GM19099 (cell line): ENCODE results near the gene MAPRE3.

Experiments used
- POLR2A ChIP-seq: IDR thresholded peaks from 3 replicates; pipeline ENCODE4 v1.6.1; 2011; ENCODE audit warnings: low read depth; ENCODE audit not compliant: insufficient read length; ENCODE audit errors: extremely low read depth

MAPRE3 gene

DNA sequence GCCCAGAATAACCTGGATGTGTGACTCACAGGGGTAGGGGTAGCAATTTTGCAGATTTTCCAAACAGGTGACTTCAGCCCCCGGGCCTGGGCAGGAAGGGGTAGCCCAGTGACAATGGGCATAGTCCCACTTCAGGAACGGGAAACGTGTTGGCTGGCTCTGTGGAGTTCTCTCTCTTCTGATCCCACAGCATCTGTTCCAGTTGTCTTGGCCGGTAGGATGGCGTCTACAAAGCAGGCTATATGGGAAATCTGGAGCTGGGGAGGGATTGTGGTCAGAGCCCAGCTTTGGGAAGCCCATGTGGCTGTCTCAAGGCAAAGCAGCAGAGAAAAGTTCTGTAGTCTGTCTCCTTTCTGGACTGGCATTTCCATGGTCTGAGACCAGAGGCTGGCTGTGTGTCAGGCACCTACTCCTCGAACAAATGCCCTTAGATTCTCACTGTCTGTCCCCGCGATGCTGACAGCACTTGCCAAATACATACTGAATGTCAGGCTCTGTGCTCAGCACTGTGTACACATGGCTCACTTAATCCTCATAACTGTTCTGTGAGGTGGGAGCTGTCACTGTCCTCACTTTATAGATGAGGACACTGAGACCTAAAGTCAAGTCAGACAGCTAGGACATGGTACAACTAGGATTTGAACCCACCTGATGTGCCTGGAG is 44.5 kb downstream of the MAPRE3 start:
- no peak for TF ChIP-seq POLR2A

DNA sequence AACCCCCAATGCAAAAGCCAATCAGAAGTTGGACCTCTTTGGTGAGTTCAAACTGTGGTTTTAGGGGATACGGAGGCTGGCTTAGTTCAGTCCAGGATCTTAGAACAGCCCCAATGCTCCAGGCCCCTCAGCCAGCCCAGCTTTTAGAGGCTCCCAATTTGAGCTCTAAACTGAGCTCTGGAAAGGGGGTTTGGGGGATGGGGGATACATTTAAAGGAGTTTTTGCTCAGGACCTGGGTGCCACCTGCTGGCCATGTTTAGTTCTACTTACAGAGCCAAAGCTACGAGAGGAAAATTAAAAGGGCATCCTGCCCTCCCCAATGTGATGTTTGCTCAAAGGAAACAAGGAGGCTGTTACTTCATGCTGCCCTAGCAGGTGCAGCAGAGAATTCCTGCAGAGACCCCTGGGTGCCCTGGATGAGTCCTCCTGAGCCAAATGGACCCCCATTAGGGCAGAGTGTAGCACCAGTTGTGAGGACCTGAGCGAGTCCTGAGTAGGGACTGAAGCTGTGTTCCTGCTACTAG is 46.4 kb downstream of the MAPRE3 start:
- no peak for TF ChIP-seq POLR2A

DNA sequence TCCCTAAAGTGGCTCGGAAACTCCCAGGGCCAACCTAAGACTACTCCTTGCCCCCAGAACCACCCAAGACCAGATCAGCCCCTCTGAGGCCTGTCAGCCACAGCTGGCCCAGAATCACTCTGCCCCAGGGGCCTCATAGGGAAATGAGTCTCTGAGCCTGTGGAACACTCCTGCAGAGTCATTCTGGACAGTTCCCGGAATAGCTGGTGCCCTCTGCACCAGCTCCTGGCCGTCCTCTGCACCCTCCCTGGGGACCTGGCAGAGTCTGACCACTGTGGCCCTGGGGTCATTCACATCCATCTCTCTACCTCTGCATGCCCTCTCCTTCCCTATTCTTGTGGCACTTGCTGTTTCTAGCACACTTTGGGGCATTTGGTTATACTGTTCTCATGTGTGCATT is 47.7 kb downstream of the MAPRE3 start:
- no peak for TF ChIP-seq POLR2A

DNA sequence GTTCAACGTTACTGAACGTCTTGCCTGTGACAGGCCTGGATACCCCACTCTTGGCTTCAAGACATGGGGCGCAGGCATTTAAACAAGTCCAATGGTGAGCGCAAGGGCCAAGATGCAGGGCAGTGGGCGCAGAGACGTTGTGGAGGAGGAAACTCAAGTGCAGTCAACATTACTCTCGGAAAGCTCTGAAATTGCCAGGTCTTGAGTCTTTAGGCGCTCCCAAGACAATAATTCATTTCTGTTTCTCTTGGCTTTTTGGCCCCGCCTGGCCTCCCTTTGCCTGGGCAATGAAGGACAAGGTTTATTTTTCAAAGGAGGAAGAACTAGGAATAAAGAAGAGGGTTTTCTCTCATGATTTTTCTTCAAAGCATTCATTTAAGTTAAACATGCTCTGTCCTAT is 49.0 kb downstream of the MAPRE3 start:
- no peak for TF ChIP-seq POLR2A

DNA sequence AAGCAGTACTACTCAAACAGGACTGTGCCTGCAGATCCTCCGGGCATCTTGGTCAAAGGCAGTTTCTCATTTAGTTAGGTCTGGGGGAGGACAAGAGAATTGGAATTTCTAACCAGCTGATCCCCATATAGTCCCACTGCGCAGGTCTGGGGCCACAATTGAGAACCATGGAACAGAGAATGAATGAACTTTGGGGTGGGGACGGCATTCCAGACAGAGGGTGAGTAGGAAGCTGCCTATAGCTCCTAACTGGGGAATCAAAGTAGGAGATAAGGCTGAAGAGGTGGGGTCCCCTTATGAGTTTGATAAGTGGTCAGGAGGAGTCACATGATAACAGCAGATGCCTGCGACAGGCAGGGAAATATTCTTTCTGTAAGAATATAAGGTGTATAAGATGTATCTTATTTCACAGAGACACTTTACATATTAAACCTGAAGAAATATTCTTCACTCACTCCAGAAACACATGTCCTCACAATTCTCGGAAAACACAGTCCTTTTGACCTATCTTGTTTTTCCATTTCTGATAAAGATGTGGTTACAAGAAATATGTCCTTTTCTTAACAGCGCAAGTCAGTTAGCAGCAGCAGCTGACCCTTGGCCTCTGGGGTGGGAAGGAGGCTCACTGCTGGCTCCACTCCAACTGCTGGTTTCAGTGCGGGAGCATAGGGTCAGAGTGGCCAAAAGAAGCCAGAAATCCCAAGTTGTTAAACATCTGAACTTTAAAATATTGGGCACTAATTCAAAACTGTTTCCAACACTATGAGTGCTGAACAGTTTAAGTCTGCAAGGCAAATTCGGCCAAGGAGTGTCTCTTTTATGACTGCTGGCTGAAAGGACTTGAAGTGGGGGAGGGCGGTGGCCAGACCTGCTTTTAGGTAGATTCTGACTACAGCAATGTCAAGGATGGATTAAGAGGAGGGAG is 49.8 kb downstream of the MAPRE3 start:
- TF ChIP-seq POLR2A: no peak

- no peak for TF ChIP-seq POLR2A
Observed at GRCh38 chr2:27021253-27022049, 51.0 kb downstream of the MAPRE3 start.

GRCh38 chr2:27023740-27024139 is 53.3 kb downstream of the MAPRE3 start:
- TF ChIP-seq POLR2A: no peak

DNA sequence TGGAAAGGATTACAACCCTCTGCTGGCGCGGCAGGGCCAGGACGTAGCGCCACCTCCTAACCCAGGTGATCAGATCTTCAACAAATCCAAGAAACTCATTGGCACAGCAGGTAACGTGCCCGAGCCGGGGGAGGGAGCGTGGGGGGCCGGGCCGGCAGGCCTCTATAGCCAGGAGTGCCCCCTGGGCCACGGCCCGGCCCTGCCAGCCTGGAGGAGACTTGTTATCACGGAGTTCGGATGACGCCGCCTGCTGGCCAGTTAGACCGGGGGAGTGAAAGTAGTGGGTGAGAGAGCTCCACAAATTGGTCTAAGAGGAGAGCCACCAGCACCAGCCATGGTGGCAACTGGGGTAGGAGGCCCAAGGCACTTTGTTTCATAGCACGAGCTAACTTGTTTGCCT is 53.8 kb downstream of the MAPRE3 start:
- TF ChIP-seq POLR2A: no peak

- no peak for TF ChIP-seq POLR2A
Observed at GRCh38 chr2:27024812-27025211, 54.4 kb downstream of the MAPRE3 start.

- no peak for TF ChIP-seq POLR2A
Observed at GRCh38 chr2:27025281-27025800, 54.9 kb downstream of the MAPRE3 start.

DNA sequence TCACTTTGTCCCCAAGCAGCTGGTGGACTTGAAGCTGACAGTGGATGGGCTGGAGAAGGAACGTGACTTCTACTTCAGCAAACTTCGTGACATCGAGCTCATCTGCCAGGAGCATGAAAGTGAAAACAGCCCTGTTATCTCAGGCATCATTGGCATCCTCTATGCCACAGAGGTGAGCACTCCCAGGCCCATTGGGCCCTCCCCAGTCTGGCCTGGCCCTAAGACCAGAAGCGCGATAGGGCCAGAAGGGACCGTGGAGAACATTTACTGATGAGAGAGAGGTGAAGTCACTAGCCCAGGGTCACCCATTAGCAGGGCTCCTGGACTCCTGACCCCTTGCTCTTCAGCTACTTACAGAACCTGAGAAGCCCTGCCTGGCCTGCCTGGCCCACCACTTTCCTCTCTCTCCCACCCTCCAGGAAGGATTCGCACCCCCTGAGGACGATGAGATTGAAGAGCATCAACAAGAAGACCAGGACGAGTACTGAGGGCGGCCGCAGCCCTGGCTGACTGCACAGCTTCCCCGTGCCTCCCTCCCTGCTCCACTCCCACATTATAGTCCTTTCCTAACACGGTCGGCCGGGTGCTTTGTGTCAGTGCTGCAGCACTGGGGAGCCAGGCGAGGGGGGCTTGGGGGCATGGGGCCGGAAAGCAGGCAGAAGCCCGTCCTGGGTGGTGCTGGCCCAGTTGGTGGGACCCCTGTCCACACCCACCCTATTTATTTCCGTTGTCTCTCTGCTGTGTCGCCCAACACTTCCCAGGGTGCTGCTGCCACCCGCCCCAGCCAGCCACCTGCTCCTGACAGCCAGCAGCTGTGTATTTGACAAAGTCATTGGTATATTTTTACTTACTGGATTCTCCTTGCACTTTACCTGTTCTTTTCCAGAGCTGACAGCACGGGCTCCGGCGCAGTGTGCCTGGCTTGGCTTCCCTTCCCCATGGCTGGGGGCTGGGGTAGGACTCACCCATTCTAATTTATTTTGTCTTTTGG is 55.7 kb downstream of the MAPRE3 start:
- no peak for TF ChIP-seq POLR2A

DNA sequence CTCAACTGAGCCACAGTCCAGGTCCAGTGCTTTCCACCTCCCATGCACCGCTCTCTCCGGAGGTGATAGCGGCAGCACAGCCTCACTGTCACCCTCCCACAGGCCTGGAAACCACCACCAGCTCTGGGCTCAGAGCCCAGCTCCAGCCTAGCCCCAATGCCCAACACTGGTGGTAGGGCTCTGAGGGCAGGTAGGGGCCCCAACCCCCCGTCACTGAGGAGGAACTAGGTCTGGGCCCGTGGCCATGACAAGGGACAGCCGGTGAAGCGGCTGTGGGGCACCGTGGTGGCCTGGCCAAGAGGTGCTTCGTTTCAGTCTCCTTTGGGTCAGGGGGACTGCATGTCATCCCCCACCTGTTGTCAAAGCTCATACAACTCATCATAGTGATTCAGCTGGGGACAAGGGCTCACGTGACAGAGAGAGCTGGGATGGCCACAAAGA is 56.8 kb downstream of the MAPRE3 start:
- TF ChIP-seq POLR2A: no peak

DNA sequence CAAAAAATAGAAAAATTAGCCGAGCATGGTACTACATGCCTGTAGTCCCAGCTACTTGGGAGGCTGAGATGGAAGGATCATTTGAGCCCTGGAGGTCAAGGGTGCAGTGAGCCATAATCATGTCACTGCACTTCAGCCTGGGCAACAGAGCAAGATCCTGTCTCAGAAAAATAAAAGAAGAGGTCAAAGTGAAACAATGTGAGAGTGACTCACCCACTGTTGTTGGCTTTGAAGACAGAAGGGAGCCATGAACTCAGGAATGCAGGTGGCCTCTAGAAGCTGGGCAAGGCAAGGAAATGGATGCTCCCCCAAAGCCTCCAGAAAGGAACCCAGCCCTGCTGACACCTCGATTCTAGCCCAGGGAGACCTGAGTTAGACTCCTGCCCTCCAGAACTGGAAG is 58.6 kb downstream of the MAPRE3 start:
- TF ChIP-seq POLR2A: no peak
